Measurements from ENCODE around the gene IGHMBP2. TPM values are rescaled to one million over a fixed set of nuclear protein-coding genes. Genes with fewer than 3 reads are reported as not detected.

The IGHMBP2 gene
- polyA plus RNA-seq, 1 donor from 2014 or later = 9.5 TPM

- Histone ChIP-seq H3K9me2 (ENCODE audit: insufficient read depth, low read length) (no peaks in the 10 kb centered on the region), H3K4me3 (ENCODE audit: low read length) (no peak overlapping the region), H3K9me3 (ENCODE audit: low read length) (no peaks in the 10 kb centered on the region), H4K20me1 (ENCODE audit: insufficient read depth) (no peaks in the 10 kb centered on the region), H3F3A (ENCODE audit: insufficient read depth, low read length, poor library complexity, severe bottlenecking) (no peaks in the 10 kb centered on the region), H3K79me2 (replicated peaks; ENCODE audit: insufficient read depth, low read length) (no peaks in the 10 kb centered on the region), H3K36me3 (ENCODE audit: insufficient read depth, low read length) (no peaks in the 10 kb centered on the region), H3K27ac (ENCODE audit: low read length) (no peak overlapping the region), H2AFZ (ENCODE audit: low read depth, low read length) (no peak overlapping the region), H3K9ac (ENCODE audit: low read length) (no peak overlapping the region), H3K4me2 (ENCODE audit: low read length) (no peak overlapping the region), H3K27me3 (ENCODE audit: insufficient read depth, low read depth, low read length) (no peaks in the 10 kb centered on the region)
- TF ChIP-seq TAF1 (IDR thresholded peaks at IDR 0.05; ENCODE audit: low read depth) (no peak), RAD21 (conservative IDR thresholded peaks at IDR 0.05) (no peak), EP300 (conservative IDR thresholded peaks at IDR 0.05; ENCODE audit: poor library complexity, severe bottlenecking) (no peak)
These were observed 7.3 kb upstream of the IGHMBP2 start for GRCh38 chr11:68896171-68896959.

GRCh38 chr11:68897441-68897840, 6.2 kb upstream of the IGHMBP2 start:
- Histone ChIP-seq H3K9me2 (ENCODE audit: insufficient read depth, low read length) (no peaks in the 10 kb centered on the region), H4K20me1 (ENCODE audit: insufficient read depth) (no peaks in the 10 kb centered on the region), H3K4me3 (ENCODE audit: low read length) (no peak overlapping the region), H2AFZ (ENCODE audit: low read depth, low read length) (no peak overlapping the region), H3F3A (ENCODE audit: insufficient read depth, low read length, poor library complexity, severe bottlenecking) (no peaks in the 10 kb centered on the region), H3K36me3 (ENCODE audit: insufficient read depth, low read length) (no peaks in the 10 kb centered on the region), H3K9me3 (ENCODE audit: low read length) (no peaks in the 10 kb centered on the region), H3K27me3 (ENCODE audit: insufficient read depth, low read depth, low read length) (no peaks in the 10 kb centered on the region), H3K9ac (ENCODE audit: low read length) (no peak overlapping the region), H3K27ac (ENCODE audit: low read length) (no peak overlapping the region), H3K79me2 (replicated peaks; ENCODE audit: insufficient read depth, low read length) (peaks cover 6% of the 10 kb centered on the region), H3K4me2 (ENCODE audit: low read length) (no peak overlapping the region)
- no peak for TF ChIP-seq RAD21 (conservative IDR thresholded peaks at IDR 0.05)
- TF ChIP-seq CTCF (IDR thresholded peaks at IDR 0.05; ENCODE audit: poor library complexity, severe bottlenecking) = no peak

- H3K27me3 ChIP-seq (ENCODE audit: insufficient read depth, low read depth, low read length) = no peaks in the 10 kb centered on the region
- no peaks in the 10 kb centered on the region for H3K36me3 ChIP-seq (ENCODE audit: insufficient read depth, low read length)
- H2AFZ ChIP-seq (ENCODE audit: low read depth, low read length) = no peak overlapping the region
- H3K9ac ChIP-seq (ENCODE audit: low read length) = no peak overlapping the region
- no peak for TF ChIP-seq SMC3 (conservative IDR thresholded peaks at IDR 0.05; ENCODE audit: poor library complexity)
- no peak for TF ChIP-seq TAF1 (IDR thresholded peaks at IDR 0.05; ENCODE audit: low read depth)
- TF ChIP-seq CTCF (IDR thresholded peaks at IDR 0.05; ENCODE audit: poor library complexity, severe bottlenecking) = no peak
- no peak for TF ChIP-seq POLR2AphosphoS5 (IDR thresholded peaks at IDR 0.05)
- TF ChIP-seq MXI1 (conservative IDR thresholded peaks at IDR 0.05; ENCODE audit: poor library complexity, severe bottlenecking) = no peak
- TF ChIP-seq EZH2 (IDR thresholded peaks at IDR 0.05; ENCODE audit: borderline replicate concordance, insufficient read depth, low read length, poor library complexity, severe bottlenecking) = no peak
- no peak for TF ChIP-seq REST (IDR thresholded peaks at IDR 0.05; ENCODE audit: borderline replicate concordance)
- no peak for TF ChIP-seq EP300 (conservative IDR thresholded peaks at IDR 0.05; ENCODE audit: poor library complexity, severe bottlenecking)
- TF ChIP-seq RAD21 (conservative IDR thresholded peaks at IDR 0.05) = no peak
- no peak overlapping the region for H3K4me2 ChIP-seq (ENCODE audit: low read length)
- no peaks in the 10 kb centered on the region for H3F3A ChIP-seq (ENCODE audit: insufficient read depth, low read length, poor library complexity, severe bottlenecking)
- no peak overlapping the region for H3K4me3 ChIP-seq (ENCODE audit: low read length)
- no peaks in the 10 kb centered on the region for H4K20me1 ChIP-seq (ENCODE audit: insufficient read depth)
- no peaks in the 10 kb centered on the region for H3K9me2 ChIP-seq (ENCODE audit: insufficient read depth, low read length)
- no peaks in the 10 kb centered on the region for H3K9me3 ChIP-seq (ENCODE audit: low read length)
- H3K27ac ChIP-seq (ENCODE audit: low read length) = no peak overlapping the region
- peaks cover 32% of the 10 kb centered on the region for H3K79me2 ChIP-seq (replicated peaks; ENCODE audit: insufficient read depth, low read length)
These were observed 2.8 kb upstream of the IGHMBP2 start for GRCh38 chr11:68900835-68901381.

Measured in neural cell (in vitro differentiated cells).